H9 (cell line): ENCODE data around the gene EXD2. TPM values are rescaled to one million over a fixed set of nuclear protein-coding genes. Genes with fewer than 3 reads are reported as not detected.

Experiments
- DNase-seq: peaks from one replicate; pipeline ENCODE4 v3.0.0-alpha.2; 2017
- H2AFZ ChIP-seq: one replicate; pipeline ENCODE4 v1.6.1; 2013; ENCODE audit warnings: mild to moderate bottlenecking, low read length, control low read depth, moderate library complexity
- H2AK5ac ChIP-seq: 2 replicates; pipeline ENCODE4 v1.6.1; 2013; ENCODE audit warnings: low read length, control low read depth, mixed read lengths; ENCODE audit not compliant: insufficient read length
- H2BK120ac ChIP-seq: one replicate; pipeline ENCODE4 v1.6.1; 2013; ENCODE audit warnings: low read depth, mild to moderate bottlenecking, low read length, control low read depth, inconsistent platforms; ENCODE audit not compliant: poor library complexity, severe bottlenecking
- H2BK12ac ChIP-seq: 2 replicates; pipeline ENCODE4 v1.6.1; 2013; ENCODE audit warnings: low read length, control low read depth, mixed read lengths, low read depth; ENCODE audit not compliant: insufficient read length
- H2BK15ac ChIP-seq: 2 replicates; pipeline ENCODE4 v1.6.1; 2013; ENCODE audit warnings: low read depth, low read length, control low read depth
- H2BK20ac ChIP-seq: one replicate; pipeline ENCODE4 v1.6.1; 2013; ENCODE audit warnings: low read depth, mild to moderate bottlenecking, low read length, control low read depth, inconsistent platforms; ENCODE audit not compliant: poor library complexity, severe bottlenecking
- H2BK5ac ChIP-seq: 2 replicates; pipeline ENCODE4 v1.6.1; 2013; ENCODE audit warnings: low read length, control low read depth, mixed read lengths; ENCODE audit not compliant: insufficient read length
- H3K14ac ChIP-seq: 2 replicates; pipeline ENCODE4 v1.6.1; 2013; ENCODE audit warnings: low read length, control low read depth; ENCODE audit not compliant: insufficient read depth
- H3K18ac ChIP-seq: 2 replicates; pipeline ENCODE4 v1.6.1; 2013; ENCODE audit warnings: low read depth, mild to moderate bottlenecking, mixed read lengths, low read length, control low read depth; ENCODE audit not compliant: insufficient read length
- H3K23ac ChIP-seq: 2 replicates; pipeline ENCODE4 v1.6.1; 2013; ENCODE audit warnings: low read length, control low read depth, mixed read lengths, low read depth; ENCODE audit not compliant: insufficient read length
- H3K23me2 ChIP-seq: 2 replicates; pipeline ENCODE4 v1.6.1; 2013; ENCODE audit warnings: low read depth, mild to moderate bottlenecking, mixed read lengths, low read length, control low read depth; ENCODE audit not compliant: insufficient read length, poor library complexity, severe bottlenecking
- H3K27ac ChIP-seq: 2 replicates; pipeline ENCODE4 v1.5.1; 2013; ENCODE audit warnings: low read length, control low read depth, mixed read lengths, low read depth; ENCODE audit not compliant: insufficient read length
- H3K27me3 ChIP-seq: 2 replicates; pipeline ENCODE4 v1.6.1; 2013; ENCODE audit warnings: low read length, control low read depth, inconsistent platforms; ENCODE audit not compliant: insufficient read depth
- H3K4ac ChIP-seq: 2 replicates; pipeline ENCODE4 v1.6.1; 2013; ENCODE audit warnings: low read depth, mild to moderate bottlenecking, control low read depth, inconsistent platforms, low read length, moderate library complexity
- H3K4me1 ChIP-seq: 2 replicates; pipeline ENCODE4 v1.6.1; 2013; ENCODE audit warnings: low read length, control low read depth, inconsistent platforms; ENCODE audit not compliant: insufficient read depth
- H3K4me2 ChIP-seq: 2 replicates; pipeline ENCODE4 v1.6.1; 2013; ENCODE audit warnings: low read length, control low read depth, mixed read lengths; ENCODE audit not compliant: insufficient read length, insufficient read depth
- H3K56ac ChIP-seq: 2 replicates; pipeline ENCODE4 v1.6.1; 2013; ENCODE audit warnings: low read depth, mild to moderate bottlenecking, mixed read lengths, low read length, control low read depth; ENCODE audit not compliant: insufficient read length
- H3K79me1 ChIP-seq: 2 replicates; pipeline ENCODE4 v1.6.1; 2013; ENCODE audit warnings: low read depth, mild to moderate bottlenecking, moderate library complexity, low read length, control low read depth, inconsistent platforms; ENCODE audit not compliant: insufficient read depth, poor library complexity, severe bottlenecking
- H3K79me2 ChIP-seq: 2 replicates; pipeline ENCODE4 v1.6.1; 2013; ENCODE audit warnings: low read length, control low read depth, inconsistent platforms; ENCODE audit not compliant: insufficient read depth
- H3K9ac ChIP-seq: 2 replicates; pipeline ENCODE4 v1.6.1; 2013; ENCODE audit warnings: low read length, control low read depth, mixed read lengths; ENCODE audit not compliant: insufficient read length; ENCODE audit errors: extremely low read depth
- H3K9me3 ChIP-seq: one replicate; pipeline ENCODE4 v1.6.1; 2013; ENCODE audit warnings: low read depth, low read length, inconsistent platforms; ENCODE audit not compliant: control insufficient read depth
- H3T11ph ChIP-seq: one replicate; pipeline ENCODE4 v1.6.1; 2013; ENCODE audit warnings: mild to moderate bottlenecking, low read length, control low read depth, inconsistent platforms
- H4K20me1 ChIP-seq: one replicate; pipeline ENCODE4 v1.6.1; 2013; ENCODE audit not compliant: control insufficient read depth, insufficient read length, insufficient read depth
- H4K5ac ChIP-seq: 2 replicates; pipeline ENCODE4 v1.6.1; 2013; ENCODE audit warnings: low read depth, mild to moderate bottlenecking, mixed read lengths, low read length, control low read depth; ENCODE audit not compliant: insufficient read length
- H4K8ac ChIP-seq: replicated peaks from 2 replicates; pipeline ENCODE4 v1.6.1; 2013; ENCODE audit warnings: low read length, control low read depth, mixed read lengths, low read depth; ENCODE audit not compliant: insufficient read length
- H4K91ac ChIP-seq: 2 replicates; pipeline ENCODE4 v1.6.1; 2013; ENCODE audit warnings: low read depth, mild to moderate bottlenecking, moderate library complexity, mixed read lengths, low read length, control low read depth; ENCODE audit not compliant: insufficient read length
- H3K27ac Mint-ChIP-seq, 3 experiments: 2 replicates in 2 of 3; 3 replicates in 1 of 3; pipeline ENCODE4 v1.8.0; 2020 to 2021; ENCODE audit warnings: mixed read lengths in 3 of 3, mild to moderate bottlenecking in 1 of 3, moderate library complexity in 1 of 3
- H3K27me3 Mint-ChIP-seq: 2 replicates; pipeline ENCODE4 v1.8.0; 2021; ENCODE audit warnings: low read depth, mild to moderate bottlenecking, moderate library complexity, mixed read lengths
- H3K36me3 Mint-ChIP-seq, 3 experiments: 2 replicates in 2 of 3; 3 replicates in 1 of 3; pipeline ENCODE4 v1.8.0; 2020 to 2021; ENCODE audit warnings: low read depth in 3 of 3, mixed read lengths in 3 of 3; ENCODE audit not compliant: insufficient read depth in 1 of 3
- H3K4me1 Mint-ChIP-seq, 2 experiments: 2 replicates each; pipeline ENCODE4 v1.8.0; 2020; ENCODE audit warnings: mixed read lengths in 2 of 2
- H3K4me3 Mint-ChIP-seq, 2 experiments: 2 replicates in 1 of 2; 3 replicates in 1 of 2; pipeline ENCODE4 v1.8.0; 2020 to 2021; ENCODE audit warnings: mild to moderate bottlenecking in 2 of 2, mixed read lengths in 2 of 2, moderate library complexity in 1 of 2
- H3K9me3 Mint-ChIP-seq, 2 experiments: 2 replicates in 1 of 2; 3 replicates in 1 of 2; pipeline ENCODE4 v1.8.0; 2020; ENCODE audit warnings: mild to moderate bottlenecking in 2 of 2, mixed read lengths in 2 of 2, moderate library complexity in 1 of 2
- WGBS: extraction: QIAGEN DNeasy Blood & Tissue Kit; methylation state at CpG from one replicate; pipeline ENCODE4 v1.1.7; 2013; ENCODE audit warnings: missing lambda C conversion rate, low lambda C conversion rate, mixed read lengths; ENCODE audit not compliant: insufficient read length; ENCODE audit errors: extremely low coverage; 5-methylcytosine and 5-hydroxymethylcytosine counted together
- total RNA-seq: library from RNA; stranded (reverse); gene quantifications from 2 replicates; pipeline ENCODE4 v1.2.1, GENCODE V29; 2021
- TF ChIP-seq, protein P1 (sequence below): fragments of 200-600 bp; sonication (generic); conservative IDR thresholded peaks from 3 replicates; pipeline ENCODE4 v1.8.0; 2021; ENCODE audit warnings: antibody characterized with exemption, mild to moderate bottlenecking

Gene EXD2
- total RNA-seq, 1 experiment from 2014 or later: 19.6 TPM

DNA sequence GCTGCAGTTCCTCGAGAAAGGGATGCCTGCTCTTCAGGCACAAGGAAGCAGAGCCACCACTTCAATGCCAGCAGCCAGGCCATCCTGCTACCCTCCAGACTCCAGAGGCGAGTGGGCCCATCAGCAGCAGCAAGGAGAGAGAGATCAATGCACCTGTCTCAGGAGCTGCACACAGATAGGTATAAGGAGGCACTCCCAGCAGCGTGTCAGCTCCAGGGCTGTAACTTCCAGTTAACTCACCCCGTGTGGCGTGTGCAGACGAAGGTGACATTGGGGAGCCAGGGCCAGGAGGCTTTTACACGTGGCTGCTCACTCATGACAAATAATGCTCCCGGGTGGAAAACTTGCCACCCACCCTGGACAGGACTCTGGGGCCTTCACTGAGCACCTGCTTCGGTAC lies 92.9 kb downstream of the EXD2 start:
- H3K56ac ChIP-seq: no peak overlapping the region
- no peak overlapping the region for H3K14ac ChIP-seq
- H4K91ac ChIP-seq: no peak overlapping the region
- H2BK15ac ChIP-seq: no peak overlapping the region
- H2BK120ac ChIP-seq: no peak overlapping the region
- no peak overlapping the region for H2AFZ ChIP-seq
- H3K23me2 ChIP-seq: peaks cover 2% of the 10 kb centered on the region
- no peak overlapping the region for H3K4ac ChIP-seq
- no peak overlapping the region for H2BK20ac ChIP-seq
- H3K27ac Mint-ChIP-seq: no peak overlapping the region
- no peaks in the 10 kb centered on the region for H3K4me1 ChIP-seq
- H3K27me3 ChIP-seq: no peaks in the 10 kb centered on the region
- no peak overlapping the region for H3K4me2 ChIP-seq
- DNase-seq: no peak
- no peaks in the 10 kb centered on the region for H4K20me1 ChIP-seq
- H3K4me3 Mint-ChIP-seq: no peak overlapping the region
- H3K36me3 Mint-ChIP-seq: no peaks in the 10 kb centered on the region
- H2AK5ac ChIP-seq: no peak overlapping the region
- H3K23ac ChIP-seq: no peak overlapping the region
- H3K79me2 ChIP-seq: no peaks in the 10 kb centered on the region
- H2BK5ac ChIP-seq: no peak overlapping the region
- H3K9ac ChIP-seq: no peak overlapping the region
- H3K9me3 Mint-ChIP-seq: no peaks in the 10 kb centered on the region
- H4K8ac ChIP-seq: no peak overlapping the region
- no peaks in the 10 kb centered on the region for H3K79me1 ChIP-seq
- H3K18ac ChIP-seq: no peak overlapping the region
- TF ChIP-seq, protein P1, sequence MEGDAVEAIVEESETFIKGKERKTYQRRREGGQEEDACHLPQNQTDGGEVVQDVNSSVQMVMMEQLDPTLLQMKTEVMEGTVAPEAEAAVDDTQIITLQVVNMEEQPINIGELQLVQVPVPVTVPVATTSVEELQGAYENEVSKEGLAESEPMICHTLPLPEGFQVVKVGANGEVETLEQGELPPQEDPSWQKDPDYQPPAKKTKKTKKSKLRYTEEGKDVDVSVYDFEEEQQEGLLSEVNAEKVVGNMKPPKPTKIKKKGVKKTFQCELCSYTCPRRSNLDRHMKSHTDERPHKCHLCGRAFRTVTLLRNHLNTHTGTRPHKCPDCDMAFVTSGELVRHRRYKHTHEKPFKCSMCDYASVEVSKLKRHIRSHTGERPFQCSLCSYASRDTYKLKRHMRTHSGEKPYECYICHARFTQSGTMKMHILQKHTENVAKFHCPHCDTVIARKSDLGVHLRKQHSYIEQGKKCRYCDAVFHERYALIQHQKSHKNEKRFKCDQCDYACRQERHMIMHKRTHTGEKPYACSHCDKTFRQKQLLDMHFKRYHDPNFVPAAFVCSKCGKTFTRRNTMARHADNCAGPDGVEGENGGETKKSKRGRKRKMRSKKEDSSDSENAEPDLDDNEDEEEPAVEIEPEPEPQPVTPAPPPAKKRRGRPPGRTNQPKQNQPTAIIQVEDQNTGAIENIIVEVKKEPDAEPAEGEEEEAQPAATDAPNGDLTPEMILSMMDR: no peak
- H3K27ac ChIP-seq: no peak overlapping the region
- peaks cover 6% of the 10 kb centered on the region for H3K27me3 Mint-ChIP-seq
- H4K5ac ChIP-seq: no peak overlapping the region
- H3T11ph ChIP-seq: no peak overlapping the region
- H3K4me1 Mint-ChIP-seq: peaks cover 8 to 12% of the 10 kb centered on the region in 2 experiments
- no peak overlapping the region for H2BK12ac ChIP-seq
- no CpG with 5 or more reads among the region's 9 CpGs for WGBS
- no peaks in the 10 kb centered on the region for H3K9me3 ChIP-seq
